ENCODE results near the gene BDH1. TPM values are rescaled to one million over a fixed set of nuclear protein-coding genes. Genes with fewer than 3 reads are reported as not detected.

The BDH1 gene
- total and polyA plus RNA-seq, 2 of the 13 experiments (the other 11 are each of a cell fraction or from before 2014, with no cell fraction given): 21.2 to 71.9 TPM

GRCh38 chr3:197465996-197466549 lies 89.7 kb downstream of the BDH1 start (continued):
- TF ChIP-seq ZNF124 (CRISPR knock-in tag; IDR thresholded peaks at IDR 0.05): no peak
- 0 out of 2 replicates have a peak, but pooled peaks have one; percentile 30 for TF ChIP-seq KDM3A (CRISPR knock-in tag; IDR thresholded peaks at IDR 0.05; ENCODE audit: low read depth)
- TF ChIP-seq, protein P1, sequence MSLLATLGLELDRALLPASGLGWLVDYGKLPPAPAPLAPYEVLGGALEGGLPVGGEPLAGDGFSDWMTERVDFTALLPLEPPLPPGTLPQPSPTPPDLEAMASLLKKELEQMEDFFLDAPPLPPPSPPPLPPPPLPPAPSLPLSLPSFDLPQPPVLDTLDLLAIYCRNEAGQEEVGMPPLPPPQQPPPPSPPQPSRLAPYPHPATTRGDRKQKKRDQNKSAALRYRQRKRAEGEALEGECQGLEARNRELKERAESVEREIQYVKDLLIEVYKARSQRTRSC (CRISPR knock-in tag; IDR thresholded peaks at IDR 0.05; ENCODE audit: low read depth): 0 out of 2 replicates have a peak, but pooled peaks have one; percentile 56
- TF ChIP-seq RCOR2 (CRISPR knock-in tag; IDR thresholded peaks at IDR 0.05): peak; percentile 84
- peak; percentile 33; the same call in 1 of the 2 replicates for TF ChIP-seq SMC3 (IDR thresholded peaks at IDR 0.05; ENCODE audit: low read length)
- peak; percentile 30 to 94; a peak in 3 of 4 replicates for TF ChIP-seq EP300 (IDR thresholded peaks at IDR 0.05; ENCODE audit: low read depth in 2 of 2, low read length in 2 of 2)
- peak; percentile 76 for TF ChIP-seq EP300 (CRISPR knock-in tag; IDR thresholded peaks at IDR 0.05; ENCODE audit: borderline replicate concordance)
- peak; percentile 82; the same call in 1 of the 2 replicates for TF ChIP-seq HOXA5 (CRISPR knock-in tag; IDR thresholded peaks at IDR 0.05)
- TF ChIP-seq GMEB1 (CRISPR knock-in tag; IDR thresholded peaks at IDR 0.05; ENCODE audit: borderline replicate concordance): no peak
- no peak for TF ChIP-seq ZNF598 (CRISPR knock-in tag; IDR thresholded peaks at IDR 0.05; ENCODE audit: borderline replicate concordance)
- peak; percentile 85 for TF ChIP-seq HNF4A (CRISPR knock-in tag; IDR thresholded peaks at IDR 0.05)
- peak; percentile 85; the same call in 1 of the 2 replicates for TF ChIP-seq ZBTB10 (CRISPR knock-in tag; IDR thresholded peaks at IDR 0.05; ENCODE audit: borderline replicate concordance)
- TF ChIP-seq HOXA3 (CRISPR knock-in tag; IDR thresholded peaks at IDR 0.05): peak; percentile 64; the same call in 1 of the 2 replicates
- TF ChIP-seq THAP11 (CRISPR knock-in tag; IDR thresholded peaks at IDR 0.05): peak; percentile 51
- no peak for TF ChIP-seq ZNF577 (CRISPR knock-in tag; IDR thresholded peaks at IDR 0.05; ENCODE audit: borderline replicate concordance, low read depth)
- peak; percentile 78; the same call in 1 of the 2 replicates for TF ChIP-seq HMG20A (CRISPR knock-in tag; IDR thresholded peaks at IDR 0.05; ENCODE audit: borderline replicate concordance)
- TF ChIP-seq FOXP1 (IDR thresholded peaks at IDR 0.05): no peak
- TF ChIP-seq FOXP1 (CRISPR knock-in tag; IDR thresholded peaks at IDR 0.05): peak; percentile 37; the same call in 1 of the 2 replicates
- TF ChIP-seq ZNF232 (CRISPR knock-in tag; IDR thresholded peaks at IDR 0.05; ENCODE audit: borderline replicate concordance): 0 out of 2 replicates have a peak, but pooled peaks have one; percentile 47
- TF ChIP-seq TEAD3 (CRISPR knock-in tag; optimal IDR thresholded peaks at IDR 0.05; ENCODE audit: borderline replicate concordance): peak; percentile 88
- peak; percentile 81; the same call in 1 of the 2 replicates for TF ChIP-seq ZNF383 (CRISPR knock-in tag; IDR thresholded peaks at IDR 0.05; ENCODE audit: borderline replicate concordance)
- 0 out of 2 replicates have a peak, but pooled peaks have one; percentile 59 for TF ChIP-seq ZNF20 (CRISPR knock-in tag; IDR thresholded peaks at IDR 0.05)
